OCI-LY3 (cell line): ENCODE results near the gene VAT1L.

Experiments used
- H2AFZ ChIP-seq: fragments of 200-600, 300-600 bp; shearing (Covaris generic); 2 replicates; pipeline ENCODE4 v1.6.0; 2014; ENCODE audit warnings: antibody characterized with exemption, low read depth, low read length
- H3K27ac ChIP-seq: fragments of 200-600, 300-600 bp; sonication (generic); 2 replicates; pipeline ENCODE4 v1.5.1; 2014; ENCODE audit warnings: mild to moderate bottlenecking, low read length, moderate library complexity, mixed read lengths
- H3K27me3 ChIP-seq: fragments of 200-600, 300-600 bp; sonication (generic); 2 replicates; pipeline ENCODE4 v1.6.1; 2014; ENCODE audit warnings: low read depth, low read length, mixed read lengths
- H3K36me3 ChIP-seq: fragments of 200-600, 300-600 bp; sonication (generic); replicated peaks from 2 replicates; pipeline ENCODE3; 2014; ENCODE audit warnings: low read depth, low read length, mixed read lengths
- H3K4me1 ChIP-seq: fragments of 300-600, 200-600 bp; sonication (generic); 2 replicates; pipeline ENCODE4 v1.6.1; 2014; ENCODE audit warnings: low read length, mixed read lengths
- H3K4me2 ChIP-seq: fragments of 200-600, 300-600 bp; sonication (generic); 2 replicates; pipeline ENCODE4 v1.6.1; 2014; ENCODE audit warnings: low read length, mixed read lengths
- H3K4me3 ChIP-seq: fragments of 300-600, 200-600 bp; sonication (generic); 2 replicates; pipeline ENCODE4 v1.5.1; 2014; ENCODE audit warnings: antibody characterized with exemption, mild to moderate bottlenecking, low read length, moderate library complexity
- H3K79me2 ChIP-seq: fragments of 300-600, 200-600 bp; shearing (Covaris generic); 2 replicates; pipeline ENCODE4 v1.6.1; 2014; ENCODE audit warnings: mild to moderate bottlenecking, low read length, mixed read lengths
- H3K9ac ChIP-seq: fragments of 300-600, 200-600 bp; shearing (Covaris generic); 2 replicates; pipeline ENCODE4 v1.6.0; 2014; ENCODE audit warnings: mild to moderate bottlenecking, low read length, moderate library complexity
- H3K9me3 ChIP-seq: fragments of 200-600, 300-600 bp; shearing (Covaris generic); 2 replicates; pipeline ENCODE4 v1.6.1; 2014; ENCODE audit warnings: low read length, mixed read lengths; ENCODE audit not compliant: insufficient read depth
- H4K20me1 ChIP-seq: fragments of 200-600, 300-600 bp; sonication (generic); 2 replicates; pipeline ENCODE4 v1.6.1; 2016; ENCODE audit warnings: low read length, mixed read lengths; ENCODE audit not compliant: insufficient read depth
- CTCF ChIP-seq: fragments of 200-600, 300-600 bp; sonication (generic); IDR thresholded peaks from 2 replicates; pipeline ENCODE4 v1.5.1; 2014; ENCODE audit warnings: antibody characterized with exemption, low read length, low read depth
- EZH2phosphoT487 ChIP-seq: fragments of 200-600 bp; shearing (Covaris generic); IDR thresholded peaks from 2 replicates; pipeline ENCODE4 v1.6.1; 2018; ENCODE audit warnings: antibody characterized with exemption, mixed run types, low read depth

Gene VAT1L

GRCh38 chr16:77745972-77746371 lies 42.4 kb upstream of the VAT1L start:
- no peak overlapping the region for H3K4me2 ChIP-seq
- H3K4me1 ChIP-seq = no peaks in the 10 kb centered on the region
- H3K9me3 ChIP-seq = no peaks in the 10 kb centered on the region
- no peak overlapping the region for H3K4me3 ChIP-seq
- H3K79me2 ChIP-seq = no peaks in the 10 kb centered on the region
- no peaks in the 10 kb centered on the region for H3K36me3 ChIP-seq
- no peaks in the 10 kb centered on the region for H4K20me1 ChIP-seq
- no peak overlapping the region for H3K27ac ChIP-seq
- TF ChIP-seq CTCF (no peak), EZH2phosphoT487 (no peak)
- peaks cover 22% of the 10 kb centered on the region; the same call in 1 of the 2 replicates for H3K27me3 ChIP-seq
- no peak overlapping the region for H2AFZ ChIP-seq
- no peak overlapping the region for H3K9ac ChIP-seq

- H3K27me3 ChIP-seq = peaks cover 42% of the 10 kb centered on the region
- no peaks in the 10 kb centered on the region for H3K9me3 ChIP-seq
- no peak overlapping the region for H3K27ac ChIP-seq
- H3K4me3 ChIP-seq = no peak overlapping the region
- H3K36me3 ChIP-seq = no peaks in the 10 kb centered on the region
- no peak overlapping the region for H3K9ac ChIP-seq
- H3K4me2 ChIP-seq = no peak overlapping the region
- H4K20me1 ChIP-seq = no peaks in the 10 kb centered on the region
- no peaks in the 10 kb centered on the region for H3K4me1 ChIP-seq
- H2AFZ ChIP-seq = no peak overlapping the region
- no peaks in the 10 kb centered on the region for H3K79me2 ChIP-seq
- TF ChIP-seq EZH2phosphoT487 (no peak), CTCF (no peak)
These were observed 39.9 kb upstream of the VAT1L start for GRCh38 chr16:77748421-77749005.

GRCh38 chr16:77749415-77749814 lies 38.9 kb upstream of the VAT1L start:
- TF ChIP-seq CTCF (no peak), EZH2phosphoT487 (no peak)
- no peaks in the 10 kb centered on the region for H3K9me3 ChIP-seq
- no peaks in the 10 kb centered on the region for H4K20me1 ChIP-seq
- H2AFZ ChIP-seq = no peak overlapping the region
- peaks cover 47% of the 10 kb centered on the region for H3K27me3 ChIP-seq
- no peak overlapping the region for H3K27ac ChIP-seq
- H3K79me2 ChIP-seq = no peaks in the 10 kb centered on the region
- no peaks in the 10 kb centered on the region for H3K36me3 ChIP-seq
- no peak overlapping the region for H3K9ac ChIP-seq
- H3K4me2 ChIP-seq = no peak overlapping the region
- H3K4me3 ChIP-seq = no peak overlapping the region
- H3K4me1 ChIP-seq = no peaks in the 10 kb centered on the region

GRCh38 chr16:77758046-77758445 lies 30.3 kb upstream of the VAT1L start:
- H3K36me3 ChIP-seq = no peaks in the 10 kb centered on the region
- no peaks in the 10 kb centered on the region for H4K20me1 ChIP-seq
- H2AFZ ChIP-seq = no peak overlapping the region
- H3K4me2 ChIP-seq = no peak overlapping the region
- H3K27me3 ChIP-seq = peaks cover 10% of the 10 kb centered on the region; the same call in 1 of the 2 replicates
- no peak overlapping the region for H3K4me3 ChIP-seq
- no peak overlapping the region for H3K9ac ChIP-seq
- no peak overlapping the region for H3K27ac ChIP-seq
- no peaks in the 10 kb centered on the region for H3K4me1 ChIP-seq
- TF ChIP-seq CTCF = no peak
- no peak for TF ChIP-seq EZH2phosphoT487
- H3K9me3 ChIP-seq = no peaks in the 10 kb centered on the region
- no peaks in the 10 kb centered on the region for H3K79me2 ChIP-seq
